CD8-positive, alpha-beta memory T cell (primary cell): ENCODE results near the gene RMP24.
A peak's percentile ranks its signal among the peaks of the same experiment; 100 is the strongest.
"Not testable (repeated sequence)": the region's sequence is repeated elsewhere in the genome, so short reads cannot be mapped to it uniquely, and the experiment has no call there.

Experiments
- CTCF ChIA-PET: fragments of 350-600 bp; sonication (Branson Sonifier 250); formaldehyde crosslinking; loops from one replicate; lab custom pipeline; 2021; ENCODE audit warnings: antibody characterized with exemption; lab: Charles Lee
- POLR2A ChIA-PET: fragments of 350-600 bp; sonication (Branson Sonifier 250); formaldehyde crosslinking; loops from one replicate; lab custom pipeline; 2021; ENCODE audit warnings: antibody characterized with exemption; lab: Charles Lee
- DNase-seq, 5 donors: peaks; one replicate each; pipeline versions ENCODE4 v3.0.0 to v3.0.0-alpha.2; 2020 to 2022; ENCODE audit warnings: mixed read lengths in 1 of 5
- H3K27ac ChIP-seq: one replicate; pipeline ENCODE4 v1.7.0; 2013; ENCODE audit warnings: low read depth, mild to moderate bottlenecking, low read length, moderate library complexity
- H3K27me3 ChIP-seq: 2 replicates; pipeline ENCODE4 v1.7.0; 2013; ENCODE audit warnings: low read length, mild to moderate bottlenecking; ENCODE audit not compliant: insufficient read depth, poor library complexity, severe bottlenecking
- H3K36me3 ChIP-seq: 2 replicates; pipeline ENCODE4 v1.7.0; 2013; ENCODE audit warnings: mild to moderate bottlenecking, low read length, moderate library complexity; ENCODE audit not compliant: insufficient read depth
- H3K4me1 ChIP-seq: 2 replicates; pipeline ENCODE4 v1.7.0; 2013; ENCODE audit warnings: mild to moderate bottlenecking, low read length, moderate library complexity; ENCODE audit not compliant: insufficient read depth
- H3K4me3 ChIP-seq: 2 replicates; pipeline ENCODE4 v1.7.0; 2013; ENCODE audit warnings: mild to moderate bottlenecking, low read length
- H3K9me3 ChIP-seq: 2 replicates; pipeline ENCODE4 v1.7.0; 2013; ENCODE audit warnings: mild to moderate bottlenecking, low read length
- H3K27ac Mint-ChIP-seq, 8 donors: one replicate each; pipeline ENCODE4 v1.8.0; 2020 to 2021; ENCODE audit warnings: mixed read lengths in 8 of 8, mild to moderate bottlenecking in 6 of 8, inconsistent platforms in 3 of 8, moderate library complexity in 3 of 8
- H3K27me3 Mint-ChIP-seq, 2 donors: one replicate each; pipeline ENCODE4 v1.8.0; 2020 to 2021; ENCODE audit warnings: mixed read lengths in 2 of 2, mild to moderate bottlenecking in 1 of 2, moderate library complexity in 1 of 2
- H3K36me3 Mint-ChIP-seq, 3 donors: one replicate each; pipeline ENCODE4 v1.8.0; 2020 to 2021; ENCODE audit warnings: mixed read lengths in 3 of 3, inconsistent platforms in 1 of 3, mild to moderate bottlenecking in 1 of 3
- H3K4me1 Mint-ChIP-seq, 3 donors: one replicate each; pipeline ENCODE4 v1.8.0; 2020 to 2021; ENCODE audit warnings: mixed read lengths in 3 of 3, inconsistent platforms in 1 of 3, mild to moderate bottlenecking in 1 of 3
- H3K4me3 Mint-ChIP-seq, 7 donors: one replicate each; pipeline ENCODE4 v1.8.0; 2020 to 2021; ENCODE audit warnings: mixed read lengths in 7 of 7, mild to moderate bottlenecking in 6 of 7, moderate library complexity in 4 of 7, inconsistent platforms in 2 of 7
- H3K9me3 Mint-ChIP-seq, 5 donors: one replicate each; pipeline ENCODE4 v1.8.0; 2020 to 2022; ENCODE audit warnings: mixed read lengths in 5 of 5, mild to moderate bottlenecking in 3 of 5, moderate library complexity in 2 of 5, inconsistent platforms in 1 of 5

RMP24 gene

DNA sequence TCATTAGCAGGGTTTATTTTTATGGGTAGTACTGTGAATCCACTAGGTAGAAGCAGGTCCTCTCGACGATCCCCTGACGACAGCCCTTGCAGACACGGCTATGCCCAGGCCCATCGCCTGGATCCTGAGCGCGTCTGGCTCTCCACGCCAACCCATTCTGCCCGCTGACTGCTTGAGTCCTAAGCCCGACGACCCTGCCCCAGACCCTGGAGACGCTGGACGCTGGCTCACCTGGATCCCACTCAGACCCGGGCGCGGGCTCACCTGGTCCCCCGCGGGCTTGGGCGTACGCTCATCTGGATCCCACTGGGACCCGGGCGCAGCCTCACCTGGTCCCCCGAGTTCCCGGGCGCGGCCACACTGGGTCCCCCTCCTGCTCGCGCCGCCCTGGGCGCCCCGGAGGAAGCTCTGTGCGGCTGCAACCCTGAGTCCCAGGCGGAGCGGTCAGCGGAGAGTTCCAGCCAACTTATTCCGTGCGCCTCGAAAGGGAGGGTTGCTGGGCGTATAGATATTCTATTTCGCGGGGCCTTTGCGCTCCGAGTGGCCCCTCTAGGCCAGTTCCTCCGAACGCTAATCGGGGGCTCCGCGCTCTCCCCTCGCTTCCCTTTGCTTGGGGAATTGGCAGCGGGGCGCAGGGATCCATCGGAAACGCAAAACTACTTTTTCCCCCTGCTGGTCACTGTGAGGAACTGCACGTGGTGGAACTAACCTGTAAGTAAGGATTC is 22.4 kb upstream of the RMP24 start:
- H3K4me1 ChIP-seq = peaks cover 6% of the 10 kb centered on the region
- H3K9me3 ChIP-seq = no peaks in the 10 kb centered on the region
- peaks cover 0 to 4% (median 0%) of the 10 kb centered on the region in 3 donors for H3K36me3 Mint-ChIP-seq
- H3K9me3 Mint-ChIP-seq = no peaks in the 10 kb centered on the region
- POLR2A ChIA-PET = no interaction called here
- peaks cover 23 to 44% of the 10 kb centered on the region in 2 donors for H3K27me3 Mint-ChIP-seq
- H3K27ac ChIP-seq = no peak overlapping the region
- peak overlapping the region in 1 of 8 donors; percentile 78 for H3K27ac Mint-ChIP-seq
- H3K27me3 ChIP-seq = no peaks in the 10 kb centered on the region
- H3K36me3 ChIP-seq = no peaks in the 10 kb centered on the region
- peak; percentile 22 to 72 (median 59) for DNase-seq
- peak overlapping the region; percentile 76 to 89 (median 84) for H3K4me3 Mint-ChIP-seq
- CTCF ChIA-PET = interaction anchor here (1.0 to 1.7 kb wide), 7 partner anchors 12 to 521 kb away, joined by 3 to 5 read pairs (median 4); no protein-coding TSS in a partner anchor
- H3K4me3 ChIP-seq = peak overlapping the region; percentile 63
- peaks cover 7 to 12% (median 10%) of the 10 kb centered on the region in 3 donors for H3K4me1 Mint-ChIP-seq

GRCh38 chr18:35950628-35950982 is 21.9 kb upstream of the RMP24 start:
- DNase-seq = no peak
- no peaks in the 10 kb centered on the region for H3K27me3 ChIP-seq
- H3K9me3 ChIP-seq = no peaks in the 10 kb centered on the region
- Mint-ChIP-seq H3K4me1 (peaks cover 7 to 12% (median 10%) of the 10 kb centered on the region in 3 donors), H3K4me3 (peak overlapping the region; percentile 76 to 89 (median 84)), H3K9me3 (no peaks in the 10 kb centered on the region), H3K36me3 (peaks cover 0 to 4% (median 0%) of the 10 kb centered on the region in 3 donors), H3K27ac (no peak overlapping the region), H3K27me3 (peaks cover 23 to 46% of the 10 kb centered on the region in 2 donors)
- H3K4me3 ChIP-seq = no peak overlapping the region
- CTCF ChIA-PET = interaction anchor here (1.0 to 1.7 kb wide), 7 partner anchors 11 to 522 kb away, joined by 3 to 5 read pairs (median 4); no protein-coding TSS in a partner anchor
- H3K27ac ChIP-seq = no peak overlapping the region
- H3K4me1 ChIP-seq = peaks cover 6% of the 10 kb centered on the region
- H3K36me3 ChIP-seq = no peaks in the 10 kb centered on the region
- POLR2A ChIA-PET = no interaction called here

GRCh38 chr18:35953688-35954087 is 18.8 kb upstream of the RMP24 start:
- Histone ChIP-seq H3K27me3 (no peaks in the 10 kb centered on the region), H3K4me1 (peaks cover 6% of the 10 kb centered on the region), H3K36me3 (no peaks in the 10 kb centered on the region), H3K9me3 (no peaks in the 10 kb centered on the region), H3K4me3 (no peak overlapping the region), H3K27ac (no peak overlapping the region)
- no peak overlapping the region for H3K4me3 Mint-ChIP-seq
- H3K4me1 Mint-ChIP-seq = peaks cover 7 to 12% (median 10%) of the 10 kb centered on the region in 3 donors
- no peak overlapping the region for H3K27ac Mint-ChIP-seq
- ChIA-PET CTCF (no interaction called here), POLR2A (no interaction called here)
- no peak for DNase-seq
- no peaks in the 10 kb centered on the region for H3K36me3 Mint-ChIP-seq
- H3K27me3 Mint-ChIP-seq = peaks cover 23 to 67% of the 10 kb centered on the region in 2 donors
- no peaks in the 10 kb centered on the region for H3K9me3 Mint-ChIP-seq

DNA sequence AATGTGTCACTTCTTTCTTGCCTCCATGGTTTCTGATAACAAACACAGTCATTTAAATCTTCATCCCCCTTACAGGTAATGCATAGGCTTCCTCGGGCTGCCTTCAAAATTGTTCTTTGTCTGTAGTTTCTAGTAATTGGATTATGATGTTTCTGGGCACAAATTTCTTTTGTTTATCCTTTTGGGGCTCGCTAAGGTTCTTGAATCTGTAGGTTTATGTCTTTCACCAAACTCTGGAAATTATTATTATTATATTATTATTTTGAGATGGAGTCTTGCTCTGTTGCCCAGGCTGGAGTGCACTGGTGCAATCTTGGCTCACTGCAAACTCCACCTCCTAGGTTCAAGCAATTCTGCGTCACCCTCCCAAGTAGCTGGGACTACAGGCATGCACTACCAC is 16.3 kb upstream of the RMP24 start:
- peaks cover 0 to 6% (median 4%) of the 10 kb centered on the region in 5 donors for H3K9me3 Mint-ChIP-seq
- H3K36me3 ChIP-seq = no peaks in the 10 kb centered on the region

DNA sequence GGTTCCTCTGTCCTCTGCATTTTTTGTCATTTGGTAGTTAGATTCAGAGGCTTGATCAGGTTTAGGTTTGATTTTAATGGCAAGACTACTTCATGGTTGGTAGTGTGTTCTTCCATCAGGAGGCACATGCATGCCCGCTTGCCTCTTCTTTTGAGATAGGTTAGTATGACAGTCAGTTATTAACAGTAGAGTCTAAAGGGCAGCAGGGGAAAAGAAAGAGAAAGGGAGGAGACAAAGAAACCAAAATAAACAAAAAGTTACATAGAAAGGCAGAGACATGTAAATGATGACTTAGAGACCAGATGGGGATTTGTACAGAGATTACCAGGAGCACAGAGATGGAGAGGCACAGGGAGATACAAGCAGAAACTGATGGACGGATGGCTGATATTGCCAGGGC is 10.2 kb upstream of the RMP24 start:
- Histone ChIP-seq H3K36me3 (no peaks in the 10 kb centered on the region), H3K4me1 (no peaks in the 10 kb centered on the region), H3K9me3 (no peaks in the 10 kb centered on the region), H3K4me3 (no peak overlapping the region), H3K27ac (no peak overlapping the region), H3K27me3 (no peaks in the 10 kb centered on the region)
- Mint-ChIP-seq H3K27me3 (peaks cover 2 to 21% of the 10 kb centered on the region in 2 donors), H3K4me3 (no peak overlapping the region), H3K9me3 (peaks cover 0 to 6% (median 4%) of the 10 kb centered on the region in 5 donors), H3K27ac (no peak overlapping the region), H3K36me3 (peaks cover 0 to 6% (median 5%) of the 10 kb centered on the region in 3 donors), H3K4me1 (no peaks in the 10 kb centered on the region)
- ChIA-PET CTCF (interaction anchor here (1.1 kb wide), 1 partner anchor 12 kb away, joined by 5 read pairs; no protein-coding TSS in a partner anchor), POLR2A (no interaction called here)
- no peak for DNase-seq

More for the DNA sequence above, 16.3 kb upstream of the RMP24 start:
- H3K27ac Mint-ChIP-seq = no peak overlapping the region
- Histone ChIP-seq H3K9me3 (no peaks in the 10 kb centered on the region), H3K4me3 (no peak overlapping the region), H3K27ac (no peak overlapping the region), H3K4me1 (no peaks in the 10 kb centered on the region), H3K27me3 (no peaks in the 10 kb centered on the region)
- peaks cover 19 to 62% of the 10 kb centered on the region in 2 donors for H3K27me3 Mint-ChIP-seq
- no peaks in the 10 kb centered on the region for H3K4me1 Mint-ChIP-seq
- H3K36me3 Mint-ChIP-seq = no peaks in the 10 kb centered on the region
- POLR2A ChIA-PET = no interaction called here
- no peak overlapping the region for H3K4me3 Mint-ChIP-seq
- CTCF ChIA-PET = no interaction called here
- no peak for DNase-seq

- Mint-ChIP-seq H3K36me3 (peaks cover 0 to 7% (median 5%) of the 10 kb centered on the region in 3 donors), H3K9me3 (peaks cover 0 to 5% (median 2%) of the 10 kb centered on the region in 5 donors), H3K4me3 (no peak overlapping the region), H3K27ac (no peak overlapping the region), H3K27me3 (peaks cover 1 to 6% of the 10 kb centered on the region in 2 donors), H3K4me1 (peaks cover 6 to 11% (median 6%) of the 10 kb centered on the region in 3 donors)
- Histone ChIP-seq H3K27ac (no peak overlapping the region), H3K4me1 (peaks cover 8% of the 10 kb centered on the region), H3K36me3 (no peaks in the 10 kb centered on the region), H3K4me3 (no peak overlapping the region), H3K9me3 (no peaks in the 10 kb centered on the region), H3K27me3 (no peaks in the 10 kb centered on the region)
- POLR2A ChIA-PET = no interaction called here
- DNase-seq = no peak
- CTCF ChIA-PET = no interaction called here
Observed at GRCh38 chr18:35964319-35964718, 8.2 kb upstream of the RMP24 start.

DNA sequence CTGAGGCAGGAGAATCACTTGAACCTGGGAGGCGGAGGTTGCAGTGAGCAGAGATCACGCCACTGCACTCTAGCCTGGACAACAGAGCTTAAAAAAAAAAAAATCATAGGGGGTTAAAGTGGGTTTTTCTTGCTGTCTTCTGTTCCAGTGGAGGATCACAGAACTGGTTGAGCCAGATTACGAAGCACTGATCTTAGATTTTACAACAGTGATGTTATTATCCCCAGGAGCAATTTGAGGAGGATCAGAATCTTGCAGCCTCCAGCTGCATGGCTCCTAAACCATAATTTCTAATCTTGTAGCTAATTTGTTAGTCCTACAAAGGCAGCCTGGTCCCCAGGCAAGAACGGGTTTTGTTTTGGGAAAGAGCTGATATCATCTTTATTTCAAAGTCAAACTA is 4.6 kb upstream of the RMP24 start:
- not testable (repeated sequence) for H3K27me3 Mint-ChIP-seq, H3K27ac ChIP-seq, H3K9me3 ChIP-seq, H3K9me3 Mint-ChIP-seq, H3K36me3 ChIP-seq, H3K4me3 ChIP-seq, H3K27me3 ChIP-seq, DNase-seq
- CTCF ChIA-PET = interaction anchor here (1.3 kb wide), 1 partner anchor 17 kb away, joined by 4 read pairs; no protein-coding TSS in a partner anchor
- Mint-ChIP-seq H3K36me3 (peaks cover 5 to 12% (median 9%) of the 10 kb centered on the region in 3 donors), H3K4me3 (peak overlapping the region in 1 of 7 donors; percentile 56), H3K27ac (peak overlapping the region in 3 of 8 donors; percentile 42 to 79 (median 79)), H3K4me1 (peaks cover 26 to 32% (median 32%) of the 10 kb centered on the region in 3 donors)
- H3K4me1 ChIP-seq = peaks cover 28% of the 10 kb centered on the region
- POLR2A ChIA-PET = interaction anchor here (0.6 kb wide), 1 partner anchor 678 kb away, joined by 3 read pairs; the partner anchor contains the start of gene ZSCAN30

DNA sequence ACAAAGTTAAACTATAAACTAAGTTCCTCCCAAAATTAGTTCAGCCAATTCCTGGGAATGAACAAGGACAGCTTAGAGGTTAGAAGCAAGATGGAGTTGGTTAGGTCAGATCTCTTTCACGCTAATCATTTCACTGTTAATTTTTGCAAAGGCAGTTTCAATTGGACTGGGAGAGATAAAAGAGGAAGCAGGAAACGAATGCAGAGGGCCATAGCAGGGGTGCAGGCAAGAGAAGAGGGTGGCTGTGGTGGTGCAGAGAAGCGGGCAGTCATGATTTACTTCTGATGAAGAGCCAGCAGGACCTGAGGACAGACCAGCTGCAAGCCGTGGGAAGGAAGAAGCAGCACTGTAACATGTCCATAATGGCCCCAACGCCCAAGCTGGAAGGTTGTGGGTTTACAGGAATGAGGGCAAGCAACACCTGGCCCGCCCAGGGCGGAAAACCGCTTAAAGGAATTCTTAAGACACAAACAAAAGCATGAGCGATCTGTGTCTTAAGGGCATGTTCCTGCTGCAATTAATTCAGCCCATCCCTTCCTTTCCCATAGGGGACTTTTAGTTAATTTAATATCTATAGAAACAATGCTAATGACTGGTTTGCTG is 4.1 kb upstream of the RMP24 start:
- no peak for DNase-seq
- Mint-ChIP-seq H3K4me3 (peak overlapping the region in 2 of 7 donors; percentile 37 to 56), H3K9me3 (no peaks in the 10 kb centered on the region), H3K36me3 (peaks cover 5 to 18% (median 9%) of the 10 kb centered on the region in 3 donors), H3K4me1 (peaks cover 31 to 37% (median 37%) of the 10 kb centered on the region in 3 donors), H3K27me3 (peaks cover 0 to 1% of the 10 kb centered on the region in 2 donors), H3K27ac (peak overlapping the region in 5 of 8 donors; percentile 42 to 79 (median 77))
- peaks cover 32% of the 10 kb centered on the region for H3K4me1 ChIP-seq
- H3K36me3 ChIP-seq = no peaks in the 10 kb centered on the region
- POLR2A ChIA-PET = no interaction called here
- CTCF ChIA-PET = interaction anchor here (1.3 kb wide), 1 partner anchor 17 kb away, joined by 4 read pairs; no protein-coding TSS in a partner anchor
- H3K27me3 ChIP-seq = no peaks in the 10 kb centered on the region
- no peaks in the 10 kb centered on the region for H3K9me3 ChIP-seq
- H3K4me3 ChIP-seq = no peak overlapping the region
- no peak overlapping the region for H3K27ac ChIP-seq
